Measurements from ENCODE around the gene RAB5A. TPM values are rescaled to one million over a fixed set of nuclear protein-coding genes. Genes with fewer than 3 reads are reported as not detected.

The RAB5A gene
- total RNA-seq, 1 donor from 2014 or later = 106 TPM

DNA sequence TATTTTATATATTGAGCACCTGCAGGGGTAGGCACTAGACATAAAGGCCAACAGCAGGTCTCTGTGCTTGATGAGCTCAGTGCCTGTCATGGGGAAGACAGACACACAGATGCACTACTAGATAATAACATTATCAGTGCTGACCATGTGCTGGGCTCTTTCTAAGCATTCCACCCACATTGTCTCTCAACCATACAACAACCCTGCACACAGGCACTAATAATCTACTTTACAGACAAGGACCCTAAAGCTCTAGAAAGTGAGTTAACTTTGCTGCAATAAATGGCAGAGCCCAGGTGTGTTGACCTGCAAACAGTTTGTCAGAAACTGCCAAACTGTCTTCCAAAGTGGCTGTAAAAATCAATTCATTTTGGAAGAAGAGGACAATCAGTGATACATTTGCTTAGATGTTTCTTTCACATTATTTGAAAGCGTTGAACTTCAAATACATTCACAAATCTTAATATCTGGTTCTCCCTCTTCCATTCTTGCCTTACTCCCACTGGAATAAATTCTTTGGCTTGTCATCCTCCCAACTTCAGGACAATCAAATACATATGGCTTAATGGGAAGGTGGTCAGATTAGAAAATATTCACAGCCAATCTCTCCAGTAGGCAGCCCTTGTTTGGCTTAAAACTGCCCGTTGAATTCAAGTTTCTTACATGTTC, 76.2 kb downstream of the RAB5A start:
- Histone ChIP-seq H3K79me2 (ENCODE audit: insufficient read depth, low read length) (no peaks in the 10 kb centered on the region), H3K27ac (ENCODE audit: low read depth, low read length) (no peak overlapping the region), H3K9ac (ENCODE audit: low read length) (no peak overlapping the region), H3K9me3 (ENCODE audit: insufficient read depth, low read depth, low read length) (no peaks in the 10 kb centered on the region), H2AFZ (ENCODE audit: low read depth, low read length) (no peak overlapping the region), H3K36me3 (ENCODE audit: insufficient read depth, low read length) (no peaks in the 10 kb centered on the region), H3K4me3 (ENCODE audit: insufficient read depth, low read depth, low read length) (no peak overlapping the region), H3K27me3 (ENCODE audit: insufficient read depth, low read length) (no peaks in the 10 kb centered on the region), H3K4me2 (ENCODE audit: low read length) (no peak overlapping the region), H4K20me1 (ENCODE audit: insufficient read depth, low read length) (no peaks in the 10 kb centered on the region), H3K4me1 (ENCODE audit: insufficient read depth, low read length) (no peaks in the 10 kb centered on the region)
- TF ChIP-seq EZH2 (IDR thresholded peaks at IDR 0.05; ENCODE audit: insufficient read depth, low read length) = no peak
- TF ChIP-seq, protein P1, sequence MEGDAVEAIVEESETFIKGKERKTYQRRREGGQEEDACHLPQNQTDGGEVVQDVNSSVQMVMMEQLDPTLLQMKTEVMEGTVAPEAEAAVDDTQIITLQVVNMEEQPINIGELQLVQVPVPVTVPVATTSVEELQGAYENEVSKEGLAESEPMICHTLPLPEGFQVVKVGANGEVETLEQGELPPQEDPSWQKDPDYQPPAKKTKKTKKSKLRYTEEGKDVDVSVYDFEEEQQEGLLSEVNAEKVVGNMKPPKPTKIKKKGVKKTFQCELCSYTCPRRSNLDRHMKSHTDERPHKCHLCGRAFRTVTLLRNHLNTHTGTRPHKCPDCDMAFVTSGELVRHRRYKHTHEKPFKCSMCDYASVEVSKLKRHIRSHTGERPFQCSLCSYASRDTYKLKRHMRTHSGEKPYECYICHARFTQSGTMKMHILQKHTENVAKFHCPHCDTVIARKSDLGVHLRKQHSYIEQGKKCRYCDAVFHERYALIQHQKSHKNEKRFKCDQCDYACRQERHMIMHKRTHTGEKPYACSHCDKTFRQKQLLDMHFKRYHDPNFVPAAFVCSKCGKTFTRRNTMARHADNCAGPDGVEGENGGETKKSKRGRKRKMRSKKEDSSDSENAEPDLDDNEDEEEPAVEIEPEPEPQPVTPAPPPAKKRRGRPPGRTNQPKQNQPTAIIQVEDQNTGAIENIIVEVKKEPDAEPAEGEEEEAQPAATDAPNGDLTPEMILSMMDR (IDR thresholded peaks at IDR 0.05; ENCODE audit: insufficient read depth, low read depth, low read length) = no peak
- no peaks in the 10 kb centered on the region for H3K27me3 Mint-ChIP-seq (ENCODE audit: low read depth, unreplicated experiment)
- DNase-seq (ENCODE audit: low read depth) (no peak), FAIRE-seq (no peak)
- H3K4me3 Mint-ChIP-seq (ENCODE audit: unreplicated experiment) = no peak overlapping the region
- H3K36me3 Mint-ChIP-seq (ENCODE audit: low read depth, unreplicated experiment) = no peaks in the 10 kb centered on the region
- H3K4me1 Mint-ChIP-seq (ENCODE audit: low read depth, unreplicated experiment) = peaks cover 7% of the 10 kb centered on the region
- H3K9me3 Mint-ChIP-seq (ENCODE audit: unreplicated experiment) = no peaks in the 10 kb centered on the region
- no peak overlapping the region for H3K27ac Mint-ChIP-seq (ENCODE audit: unreplicated experiment)

DNA sequence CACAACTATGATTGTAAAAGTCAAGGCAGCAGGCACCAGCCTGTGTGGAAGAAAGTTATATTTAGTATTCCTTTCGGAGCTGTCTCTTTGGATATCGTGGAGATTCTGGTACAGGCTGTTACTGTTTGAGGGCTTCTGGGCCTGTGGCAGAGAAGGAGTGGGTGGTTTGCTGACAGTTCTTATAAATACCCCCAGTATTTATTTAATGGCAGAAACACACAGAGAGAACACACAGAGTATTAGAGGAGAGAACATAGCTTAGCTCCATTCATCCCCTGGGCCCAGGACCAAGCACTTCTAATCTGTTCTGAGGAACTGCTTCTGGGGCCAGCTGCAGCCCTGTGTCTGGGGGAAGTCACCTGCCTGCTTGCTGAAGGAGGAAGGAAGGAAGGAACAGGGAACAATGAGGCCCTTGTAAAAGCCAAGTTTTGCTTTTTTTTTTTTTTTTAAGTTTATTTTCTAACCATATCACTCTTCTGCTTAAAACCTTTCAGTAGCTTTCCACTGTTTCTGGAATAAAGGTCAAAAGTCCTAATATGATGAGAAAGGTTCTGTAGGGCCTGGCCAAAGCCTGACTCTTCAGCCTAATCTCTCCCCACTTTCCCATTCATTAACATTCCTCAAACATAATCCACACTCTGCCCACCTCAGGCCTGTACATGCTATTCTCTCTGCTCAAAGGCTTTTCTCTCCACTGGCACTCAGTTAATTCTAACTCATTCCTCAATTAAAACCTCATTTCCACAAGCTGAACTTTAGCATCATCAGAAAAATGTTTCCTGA, 76.9 kb downstream of the RAB5A start:
- no peak overlapping the region for H3K4me3 ChIP-seq (ENCODE audit: insufficient read depth, low read depth, low read length)
- H3K9ac ChIP-seq (ENCODE audit: low read length) = no peak overlapping the region
- H3K27me3 ChIP-seq (ENCODE audit: insufficient read depth, low read length) = no peaks in the 10 kb centered on the region
- no peaks in the 10 kb centered on the region for H3K9me3 Mint-ChIP-seq (ENCODE audit: unreplicated experiment)
- H4K20me1 ChIP-seq (ENCODE audit: insufficient read depth, low read length) = no peaks in the 10 kb centered on the region
- no peak overlapping the region for H3K27ac Mint-ChIP-seq (ENCODE audit: unreplicated experiment)
- H3K27ac ChIP-seq (ENCODE audit: low read depth, low read length) = no peak overlapping the region
- H3K4me1 Mint-ChIP-seq (ENCODE audit: low read depth, unreplicated experiment) = peaks cover 7% of the 10 kb centered on the region
- no peaks in the 10 kb centered on the region for H3K4me1 ChIP-seq (ENCODE audit: insufficient read depth, low read length)
- no peak overlapping the region for H3K4me3 Mint-ChIP-seq (ENCODE audit: unreplicated experiment)
- FAIRE-seq (no peak), DNase-seq (ENCODE audit: low read depth) (no peak)
- H3K36me3 ChIP-seq (ENCODE audit: insufficient read depth, low read length) = no peaks in the 10 kb centered on the region
- H3K36me3 Mint-ChIP-seq (ENCODE audit: low read depth, unreplicated experiment) = no peaks in the 10 kb centered on the region
- H3K4me2 ChIP-seq (ENCODE audit: low read length) = no peak overlapping the region
- no peaks in the 10 kb centered on the region for H3K27me3 Mint-ChIP-seq (ENCODE audit: low read depth, unreplicated experiment)
- H2AFZ ChIP-seq (ENCODE audit: low read depth, low read length) = no peak overlapping the region
- no peaks in the 10 kb centered on the region for H3K79me2 ChIP-seq (ENCODE audit: insufficient read depth, low read length)
- no peaks in the 10 kb centered on the region for H3K9me3 ChIP-seq (ENCODE audit: insufficient read depth, low read depth, low read length)
- no peak for TF ChIP-seq EZH2 (IDR thresholded peaks at IDR 0.05; ENCODE audit: insufficient read depth, low read length)
- TF ChIP-seq, protein P1 (IDR thresholded peaks at IDR 0.05; ENCODE audit: insufficient read depth, low read depth, low read length) = no peak

DNA sequence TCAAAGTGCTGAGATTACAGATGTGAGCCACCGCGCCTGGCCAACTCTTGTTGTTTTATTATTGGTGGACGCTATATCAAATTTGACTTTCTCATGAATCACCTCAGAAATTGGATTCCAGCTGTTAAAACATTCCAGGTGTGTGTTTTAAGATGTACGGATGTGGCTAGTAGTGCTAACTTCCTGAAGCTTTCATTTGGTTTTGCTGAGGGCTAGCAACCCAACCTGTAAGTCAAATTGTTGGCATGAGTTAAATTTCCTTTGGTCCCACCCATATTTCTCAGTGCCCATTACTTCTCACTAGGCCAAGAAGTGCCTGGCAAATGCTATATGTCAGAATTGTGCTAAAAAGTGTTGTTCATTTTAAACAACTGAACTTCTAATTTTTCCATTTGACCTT, 80.2 kb downstream of the RAB5A start:
- no peaks in the 10 kb centered on the region for H3K79me2 ChIP-seq (ENCODE audit: insufficient read depth, low read length)
- H3K4me3 Mint-ChIP-seq (ENCODE audit: unreplicated experiment) = no peak overlapping the region
- no peaks in the 10 kb centered on the region for H3K9me3 ChIP-seq (ENCODE audit: insufficient read depth, low read depth, low read length)
- H3K27ac Mint-ChIP-seq (ENCODE audit: unreplicated experiment) = no peak overlapping the region
- DNase-seq (ENCODE audit: low read depth) (no peak), FAIRE-seq (no peak)
- H3K27me3 ChIP-seq (ENCODE audit: insufficient read depth, low read length) = no peaks in the 10 kb centered on the region
- H3K36me3 Mint-ChIP-seq (ENCODE audit: low read depth, unreplicated experiment) = no peaks in the 10 kb centered on the region
- no peak overlapping the region for H3K27ac ChIP-seq (ENCODE audit: low read depth, low read length)
- H3K4me1 Mint-ChIP-seq (ENCODE audit: low read depth, unreplicated experiment) = peaks cover 7% of the 10 kb centered on the region
- H3K9me3 Mint-ChIP-seq (ENCODE audit: unreplicated experiment) = no peaks in the 10 kb centered on the region
- no peak overlapping the region for H3K4me2 ChIP-seq (ENCODE audit: low read length)
- no peaks in the 10 kb centered on the region for H3K27me3 Mint-ChIP-seq (ENCODE audit: low read depth, unreplicated experiment)
- no peaks in the 10 kb centered on the region for H3K4me1 ChIP-seq (ENCODE audit: insufficient read depth, low read length)
- no peaks in the 10 kb centered on the region for H3K36me3 ChIP-seq (ENCODE audit: insufficient read depth, low read length)
- no peak for TF ChIP-seq EZH2 (IDR thresholded peaks at IDR 0.05; ENCODE audit: insufficient read depth, low read length)
- TF ChIP-seq, protein P1 (IDR thresholded peaks at IDR 0.05; ENCODE audit: insufficient read depth, low read depth, low read length) = no peak
- no peak overlapping the region for H2AFZ ChIP-seq (ENCODE audit: low read depth, low read length)
- no peaks in the 10 kb centered on the region for H4K20me1 ChIP-seq (ENCODE audit: insufficient read depth, low read length)
- H3K4me3 ChIP-seq (ENCODE audit: insufficient read depth, low read depth, low read length) = no peak overlapping the region
- H3K9ac ChIP-seq (ENCODE audit: low read length) = no peak overlapping the region
